ENCODE results near the gene ROMO1.

- TF ChIP-seq CTCF (IDR thresholded peaks at IDR 0.05) (no peak), POLR2AphosphoS5 (IDR thresholded peaks at IDR 0.05) (no peak), EP300 (IDR thresholded peaks at IDR 0.05) (no peak), POLR2A (IDR thresholded peaks at IDR 0.05) (no peak)
These were observed 44.8 kb upstream of the ROMO1 start for GRCh38 chr20:35654415-35654814.

Measured in gastroesophageal sphincter (tissue), 3 donors.